ENCODE data around the gene PDE6B. TPM values are rescaled to one million over a fixed set of nuclear protein-coding genes. Genes with fewer than 3 reads are reported as not detected.

The PDE6B gene
- total RNA-seq, 1 donor from 2014 or later = 3.9 TPM

DNA sequence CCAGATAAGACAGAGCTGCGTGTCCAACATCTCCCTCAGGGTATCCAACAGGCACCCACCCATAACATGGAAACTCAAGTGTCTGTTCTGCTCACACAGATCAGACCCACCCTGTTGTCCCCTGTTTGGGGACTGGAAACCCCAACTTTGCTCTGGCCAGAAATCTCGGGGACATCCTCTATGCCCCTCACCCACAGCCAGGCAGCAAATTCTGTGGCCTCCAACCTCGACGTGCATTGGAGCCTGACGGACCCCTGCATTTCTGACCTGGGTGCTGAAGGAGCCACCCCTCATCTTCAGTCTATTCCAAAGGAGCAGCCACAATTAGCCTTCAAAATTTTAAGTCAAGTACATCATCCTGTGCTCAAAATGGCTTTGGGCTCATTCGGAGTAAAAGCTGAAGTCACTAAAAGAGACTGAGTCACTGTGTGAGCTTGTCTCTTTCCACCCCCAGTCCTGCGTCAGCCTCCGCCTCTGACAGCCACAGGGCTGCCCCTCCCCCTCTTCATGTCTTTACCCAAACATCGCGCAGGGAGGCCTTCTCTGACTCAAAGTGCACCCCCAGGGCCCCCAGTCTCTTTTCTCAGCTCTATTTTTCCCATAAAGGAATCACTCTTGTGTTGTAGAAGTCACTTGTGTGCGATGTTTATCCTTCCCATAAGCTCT lies 24.4 kb upstream of the PDE6B start:
- DNase-seq (ENCODE audit: low read depth, low spot score) = no peak

DNA sequence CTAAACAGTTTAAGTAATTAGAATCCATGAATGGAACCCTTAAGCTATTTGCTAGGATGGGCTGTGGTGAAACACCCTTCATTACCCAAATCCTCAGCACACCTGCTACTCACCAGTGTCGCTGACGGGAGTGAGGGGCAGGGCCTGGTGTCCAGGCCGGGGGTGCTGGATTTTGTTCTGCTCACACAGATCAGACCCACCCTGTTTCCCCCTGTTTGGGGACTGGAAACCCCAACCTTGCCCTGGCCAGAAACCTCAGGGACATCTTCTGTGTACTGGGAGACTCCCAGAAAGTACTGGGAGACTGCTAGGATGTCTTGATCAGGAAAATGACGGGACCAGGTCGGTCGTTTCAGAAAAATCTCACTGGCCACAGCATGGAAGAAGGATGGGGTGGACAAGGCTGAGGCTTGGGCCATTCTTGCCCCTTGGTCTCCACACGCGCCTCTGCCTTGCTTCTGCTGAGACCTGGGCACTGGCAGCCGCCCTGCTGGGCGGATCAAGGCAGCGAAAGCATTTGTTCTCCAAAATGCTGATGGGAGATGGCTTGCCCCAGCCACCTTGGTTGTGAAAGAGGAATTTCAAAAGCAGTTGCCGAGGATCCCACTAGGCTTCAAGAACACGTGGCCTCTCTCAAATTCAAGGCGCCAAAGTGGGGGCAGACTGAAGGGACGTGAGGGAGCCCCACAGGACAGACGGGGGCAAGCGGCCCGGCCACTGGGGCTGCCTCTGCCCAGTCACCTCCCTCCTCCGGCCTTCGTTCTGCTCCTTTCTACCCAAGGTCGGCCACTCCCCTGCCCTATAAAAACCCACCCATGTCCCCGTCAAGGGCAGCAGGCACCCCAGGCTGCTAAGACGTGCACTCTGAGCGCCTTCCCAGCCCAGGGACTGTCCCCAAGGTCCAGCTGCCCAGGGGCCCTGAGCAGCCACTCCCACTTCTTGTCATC lies 23.5 kb upstream of the PDE6B start:
- DNase-seq (ENCODE audit: low read depth, low spot score) = no peak

DNA sequence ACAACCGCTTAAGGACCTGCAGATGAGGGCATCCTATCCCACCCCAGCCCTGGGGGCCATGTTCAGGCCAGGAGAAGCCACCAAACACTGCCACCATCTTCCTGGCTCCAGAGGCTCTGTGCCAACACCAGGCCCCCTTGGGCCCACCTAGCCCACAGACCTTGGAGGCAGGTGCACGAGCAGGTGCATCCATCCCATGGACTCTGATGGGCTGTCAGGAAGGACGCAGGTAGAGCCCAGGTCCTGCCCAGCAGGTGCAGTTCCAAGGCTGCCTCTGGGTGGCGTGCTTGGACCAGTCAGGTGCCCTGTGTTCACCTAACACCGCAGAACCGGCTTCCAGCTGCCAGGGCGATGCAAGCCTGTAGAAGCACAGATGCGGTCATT lies 22.8 kb upstream of the PDE6B start:
- DNase-seq (ENCODE audit: low read depth, low spot score) = no peak

DNA sequence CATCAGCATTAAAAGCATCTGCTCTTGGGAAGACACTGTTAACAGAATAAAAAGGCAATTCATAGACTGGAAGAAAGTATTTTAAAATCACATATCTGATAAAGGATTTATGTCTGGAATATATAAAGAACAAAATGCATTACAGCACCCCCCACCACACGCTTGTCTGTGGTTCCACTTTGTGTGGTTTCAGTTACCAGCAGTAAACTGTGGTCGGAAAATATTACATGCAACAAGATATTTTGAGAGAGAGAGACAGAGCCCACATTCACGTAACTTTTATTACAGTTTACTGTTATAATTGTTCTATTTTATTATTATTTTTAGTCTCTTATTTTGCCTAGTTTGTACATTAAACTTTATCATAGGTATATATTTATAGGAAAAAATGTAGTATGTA lies 21.2 kb upstream of the PDE6B start:
- no peak for DNase-seq (ENCODE audit: low read depth, low spot score)

DNA sequence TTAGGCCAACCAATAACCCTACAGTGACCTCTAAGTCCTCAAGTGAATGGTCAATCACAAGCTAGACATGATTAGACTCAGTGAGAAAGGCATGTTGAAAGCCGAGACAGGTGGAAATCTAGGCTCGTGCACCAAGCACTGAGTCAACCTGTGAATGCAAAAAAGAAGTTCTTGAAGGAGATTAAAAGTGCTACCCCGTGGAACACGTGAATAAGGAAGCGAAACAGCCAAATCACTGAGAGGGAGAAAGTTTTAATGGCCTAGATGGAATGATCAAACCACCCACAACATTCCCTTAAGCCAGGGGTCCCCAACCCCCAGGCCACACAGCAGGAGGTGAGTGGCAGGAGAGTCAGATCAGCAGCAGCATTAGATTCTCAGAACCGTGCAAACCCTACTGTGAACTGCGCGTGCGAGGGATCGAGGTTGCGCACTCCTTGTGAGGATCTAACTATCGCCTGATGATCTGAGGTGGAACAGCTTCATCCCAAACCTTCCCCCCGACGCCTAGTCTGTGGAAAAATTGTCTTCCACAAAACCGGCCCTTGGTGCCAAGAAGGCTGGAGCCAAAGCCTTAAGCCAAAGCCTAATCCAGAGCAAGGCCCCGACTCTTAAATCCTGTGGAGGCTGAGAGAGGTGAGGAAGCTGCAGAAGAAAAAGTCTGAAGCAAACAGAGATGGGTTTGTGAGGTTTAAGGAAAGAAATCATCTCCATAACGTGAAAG lies 19.5 kb upstream of the PDE6B start:
- no peak for DNase-seq (ENCODE audit: low read depth, low spot score)

DNA sequence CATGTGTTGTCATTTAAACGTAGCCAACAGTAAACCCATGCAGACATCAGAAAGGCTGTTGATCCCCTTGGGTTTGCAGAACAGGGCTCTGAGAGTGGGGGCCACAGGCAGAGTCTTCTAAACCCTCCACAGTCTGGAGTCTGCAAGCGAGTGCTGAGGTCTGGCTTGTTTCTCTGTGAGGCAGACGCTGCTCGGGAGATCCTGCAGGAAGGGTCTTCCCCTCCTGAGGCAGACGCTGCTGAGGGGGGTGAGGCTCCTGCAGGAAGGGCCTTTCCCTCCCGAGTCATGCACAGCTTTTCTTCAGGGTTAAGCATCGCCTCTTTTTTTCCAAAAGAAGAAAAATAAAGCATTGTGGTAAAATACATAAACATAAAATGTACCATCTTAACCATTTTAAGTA lies 17.1 kb upstream of the PDE6B start:
- no peak for DNase-seq (ENCODE audit: low read depth, low spot score)

DNA sequence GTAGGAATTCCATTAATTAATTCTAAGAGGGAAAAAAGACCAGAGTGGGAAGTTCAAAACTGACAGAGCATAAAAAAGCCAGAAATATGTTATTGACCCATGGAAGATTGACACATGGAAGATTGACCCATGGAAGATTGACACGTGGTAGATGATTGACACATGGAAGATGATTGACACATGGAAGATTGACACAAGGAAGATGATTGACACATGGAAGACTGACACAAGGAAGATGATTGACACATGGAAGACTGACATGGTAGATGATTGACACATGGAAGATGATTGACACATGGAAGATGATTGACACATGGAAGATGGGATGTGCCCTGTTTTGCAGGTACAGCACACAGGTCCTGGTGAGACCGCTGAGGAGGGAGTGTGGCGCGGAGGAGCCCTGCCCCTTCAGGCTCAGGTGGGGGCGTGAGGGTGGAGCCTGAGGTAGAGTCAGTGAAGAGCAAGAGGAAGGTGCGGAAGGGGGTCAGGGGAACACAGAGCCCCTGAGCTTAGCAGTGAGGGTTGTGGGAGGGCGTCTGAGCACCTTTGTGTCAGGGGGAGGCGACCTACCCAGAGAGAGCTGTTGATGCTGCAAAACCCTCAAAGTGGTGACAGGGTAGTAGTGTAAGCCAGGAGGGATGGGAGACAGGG lies 15.8 kb upstream of the PDE6B start:
- no peak for DNase-seq (ENCODE audit: low read depth, low spot score)

DNA sequence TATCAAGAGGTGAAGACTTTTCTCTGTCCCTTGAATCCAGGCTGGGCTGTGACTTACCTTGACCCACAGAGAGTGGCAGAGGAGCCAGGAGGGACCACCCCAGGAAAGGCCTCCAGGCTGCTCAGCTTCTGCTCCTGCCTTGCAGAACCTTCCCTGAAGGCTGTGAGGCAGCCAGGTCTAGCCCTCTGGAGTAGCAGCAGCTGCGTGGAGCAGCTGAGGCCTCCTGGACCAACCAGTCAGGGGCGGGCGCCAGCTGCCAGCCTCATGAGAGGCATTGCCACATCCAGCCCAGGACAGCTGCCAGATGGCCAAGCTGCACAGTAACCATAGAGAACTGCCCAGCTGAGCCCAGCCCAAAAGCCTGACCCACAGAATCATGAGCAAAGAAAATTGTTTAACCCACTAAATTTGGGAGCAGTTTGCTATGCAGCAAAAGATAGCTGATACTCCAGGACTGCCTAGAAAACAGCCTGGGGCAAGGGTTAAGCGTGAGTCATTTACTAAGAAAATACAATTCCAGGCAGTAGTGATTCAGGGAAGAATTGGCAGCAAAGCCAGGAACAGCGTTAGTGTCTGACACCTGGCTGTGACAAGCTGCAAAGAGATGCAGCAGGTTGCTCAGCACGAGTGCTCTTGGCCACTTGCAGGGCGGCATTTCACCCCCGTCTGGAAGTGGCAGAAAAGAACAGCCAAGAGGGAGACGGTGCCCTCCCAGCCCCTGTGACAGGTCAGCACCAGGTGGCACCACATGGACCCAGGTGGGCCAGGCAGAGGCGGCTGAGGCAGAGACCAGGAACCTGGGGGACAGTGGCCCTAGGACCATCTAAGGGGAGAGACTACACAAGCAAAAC lies 14.7 kb upstream of the PDE6B start:
- no peak for DNase-seq (ENCODE audit: low read depth, low spot score)

DNA sequence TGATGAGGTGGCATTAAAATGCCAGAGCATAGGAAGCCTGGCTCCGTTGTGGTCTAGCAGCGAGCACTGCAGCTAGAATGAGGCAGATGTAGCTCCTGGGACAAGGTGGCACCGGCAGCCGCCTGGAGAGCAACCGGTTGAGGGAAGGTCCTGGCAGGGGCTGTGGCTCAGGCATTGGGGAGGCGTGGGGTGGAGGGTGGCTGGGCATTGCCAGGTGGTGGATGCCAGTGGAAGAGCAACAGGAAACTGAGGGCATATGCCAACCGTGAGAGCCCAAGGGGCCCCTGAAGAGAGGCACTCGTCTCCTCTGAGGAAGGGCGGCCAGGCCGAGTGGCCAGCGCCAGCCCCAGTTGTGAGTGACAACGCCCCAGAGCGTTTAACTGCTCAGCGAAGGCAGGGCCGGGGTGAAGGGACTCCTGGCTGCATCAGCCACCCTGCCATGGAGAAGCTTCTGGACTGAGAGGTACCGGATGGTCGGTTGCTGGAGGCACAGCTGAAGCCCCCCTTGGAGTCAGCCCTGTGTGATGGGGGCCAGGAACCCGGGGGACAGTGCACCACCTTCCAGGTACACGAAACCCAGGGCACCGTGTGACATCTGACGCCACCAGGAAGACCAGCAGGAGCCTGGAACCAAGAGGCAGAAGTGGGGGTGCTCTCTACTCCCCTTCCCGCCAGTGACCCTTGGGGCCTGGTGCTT lies 13.2 kb upstream of the PDE6B start:
- DNase-seq (ENCODE audit: low read depth, low spot score) = no peak

DNA sequence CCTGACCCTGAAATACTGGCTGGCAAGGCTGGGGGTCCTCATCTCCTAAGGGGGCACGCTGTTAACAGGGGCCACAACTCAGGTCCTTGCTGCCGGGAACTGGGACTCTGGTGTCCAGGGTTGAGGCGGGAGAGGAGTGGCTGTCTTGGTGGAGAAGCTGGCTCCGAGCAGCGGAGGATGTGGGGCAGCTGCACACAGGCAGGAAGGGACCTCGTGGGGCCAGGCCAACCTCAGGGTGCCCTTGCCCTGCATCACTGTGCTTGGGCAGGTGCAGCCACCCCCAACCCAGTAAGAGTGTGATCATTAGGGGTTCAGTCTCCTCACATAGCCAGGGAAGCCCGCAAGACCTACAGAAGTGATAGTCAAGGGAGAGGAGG lies 12.6 kb upstream of the PDE6B start:
- no peak for DNase-seq (ENCODE audit: low read depth, low spot score)

DNA sequence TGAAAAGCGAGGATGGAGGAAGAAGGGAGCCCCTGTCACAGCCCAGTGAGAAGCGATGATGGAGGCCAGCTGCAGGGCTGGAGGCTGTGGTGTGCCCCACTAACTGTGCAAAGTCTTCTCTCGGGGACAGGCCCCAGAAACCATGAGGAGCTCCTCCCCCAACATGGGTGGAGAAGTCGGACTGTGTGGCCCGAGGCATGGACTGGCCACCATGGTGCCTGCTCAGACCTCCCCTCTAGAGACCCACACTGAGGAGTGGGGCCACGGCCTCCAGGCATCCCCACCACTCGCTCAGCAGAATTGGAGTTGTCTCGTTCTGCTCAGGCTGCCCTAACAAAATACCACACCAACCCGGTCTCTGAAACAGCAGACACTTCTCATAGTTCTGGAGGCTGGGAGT lies 12.2 kb upstream of the PDE6B start:
- DNase-seq (ENCODE audit: low read depth, low spot score) = no peak

DNA sequence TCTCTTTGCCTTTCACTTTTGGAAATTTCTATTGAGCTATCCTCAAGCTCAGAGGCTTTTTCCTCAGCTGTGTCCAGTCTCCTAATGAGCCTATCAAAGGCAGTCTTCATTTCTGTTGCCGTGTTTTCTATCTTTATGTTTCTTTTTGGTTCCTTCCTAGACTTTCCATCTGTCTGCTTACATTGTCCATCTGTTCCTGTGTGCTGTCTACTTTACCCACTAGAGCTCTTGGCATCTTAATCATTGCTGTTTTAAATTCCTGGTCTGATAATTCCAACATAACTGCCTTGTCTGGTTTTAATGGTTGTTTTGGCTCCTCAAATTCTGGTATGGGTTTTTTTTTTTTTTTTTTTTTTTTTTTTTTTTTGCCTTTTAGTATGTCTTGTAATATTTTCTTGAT lies 9.3 kb upstream of the PDE6B start:
- no peak for DNase-seq (ENCODE audit: low read depth, low spot score)

DNA sequence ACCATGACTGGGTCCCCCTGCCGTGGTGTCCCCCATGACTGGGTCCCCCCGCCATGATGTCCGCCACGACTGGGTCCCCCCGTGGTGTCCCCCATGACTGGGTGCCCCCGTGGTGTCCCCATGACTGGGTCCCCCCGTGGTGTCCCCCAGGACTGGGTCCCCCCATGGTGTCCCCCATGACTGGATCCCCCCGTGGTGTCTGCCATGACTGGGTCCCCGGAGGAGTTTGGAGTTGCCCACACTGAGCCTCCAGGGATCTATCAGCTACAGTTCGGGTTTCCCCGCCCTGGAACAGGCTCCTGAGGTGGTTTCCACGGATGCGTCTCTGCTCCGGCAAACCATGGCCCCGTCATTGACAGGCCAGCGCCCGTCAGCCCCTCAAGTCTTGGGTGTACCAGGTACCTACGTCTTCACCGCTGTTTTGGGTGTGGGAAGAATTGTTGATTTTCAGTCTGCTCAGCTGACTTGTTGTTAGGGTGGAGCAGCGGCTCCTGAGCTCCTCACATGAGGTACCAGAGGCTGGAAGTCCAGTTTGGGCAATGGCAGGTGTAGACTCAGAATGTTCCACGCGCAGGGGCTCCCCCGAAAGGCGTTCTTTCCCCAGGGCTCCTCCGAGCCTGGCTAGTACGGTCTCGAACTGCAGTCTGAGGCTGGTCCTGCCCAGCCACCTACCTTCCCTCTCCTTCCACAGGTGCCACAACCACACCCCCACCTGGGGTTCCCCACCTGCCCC lies 8.3 kb upstream of the PDE6B start:
- no peak for DNase-seq (ENCODE audit: low read depth, low spot score)

DNA sequence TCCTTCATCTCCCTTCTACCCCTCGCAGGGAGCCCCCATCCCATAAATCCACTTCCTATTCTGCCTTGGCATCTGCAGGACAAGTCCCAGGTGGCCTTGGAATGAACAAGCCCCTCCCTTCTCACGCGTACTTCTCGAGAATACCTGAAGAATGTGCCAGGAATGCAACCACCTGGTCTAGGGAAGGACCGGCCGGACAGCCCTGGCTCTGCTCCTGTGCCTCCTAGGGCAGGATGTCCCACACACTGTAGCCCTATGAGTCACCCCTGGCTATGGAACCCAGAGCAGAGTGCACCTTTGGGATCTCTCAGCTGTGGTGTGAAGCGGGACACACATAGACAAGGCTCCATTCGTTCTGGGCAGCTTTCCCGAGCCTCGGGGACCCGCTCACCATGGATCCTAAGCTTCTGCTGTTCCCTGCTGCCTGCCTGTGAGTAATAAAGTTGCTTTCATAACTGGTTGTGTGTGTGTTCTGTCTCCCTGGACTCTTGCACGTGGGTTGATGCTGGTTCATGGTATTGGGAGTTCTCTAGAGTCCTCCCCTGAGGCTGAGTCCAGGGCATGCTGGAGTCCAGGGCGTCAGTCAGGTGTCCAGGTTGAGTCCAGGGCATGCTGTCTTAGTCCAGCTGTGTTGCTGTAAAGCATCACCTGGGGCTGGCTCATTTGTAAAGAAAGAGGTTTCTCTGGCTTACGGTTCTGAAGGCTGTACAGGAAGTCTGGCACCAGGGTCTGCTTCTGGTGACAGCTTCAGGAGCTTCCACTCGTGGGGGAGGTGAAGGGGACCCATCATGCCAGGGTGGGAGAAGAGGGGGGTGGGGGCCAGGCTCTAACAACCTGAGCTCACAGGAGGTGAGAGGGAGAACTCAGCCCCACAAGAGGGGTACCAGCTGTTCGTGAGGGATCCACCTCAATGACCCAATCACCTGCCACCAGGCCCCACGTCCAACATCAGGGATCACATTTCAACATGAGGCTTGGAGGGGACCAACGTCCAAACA lies 7.4 kb upstream of the PDE6B start:
- no peak for DNase-seq (ENCODE audit: low read depth, low spot score)

DNA sequence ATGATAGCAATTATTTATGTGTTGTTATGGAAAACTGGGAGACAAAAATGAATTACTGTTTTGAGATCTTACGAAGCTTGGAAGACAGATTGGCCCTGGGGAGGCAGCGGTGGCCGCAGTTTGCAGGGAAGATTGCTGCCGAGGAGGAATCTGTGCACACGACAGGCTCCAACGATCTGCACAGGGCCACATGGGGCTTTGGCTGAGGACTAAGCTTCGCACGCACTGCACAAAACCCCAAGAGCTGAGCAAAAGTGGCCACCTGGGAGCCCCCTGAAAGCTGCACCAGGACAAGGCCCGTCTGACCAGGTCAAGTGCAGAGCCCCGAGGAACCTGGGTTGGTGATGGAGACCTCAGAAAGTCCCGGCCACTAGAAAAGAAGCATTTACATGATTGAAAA lies 5.2 kb upstream of the PDE6B start:
- DNase-seq (ENCODE audit: low read depth, low spot score) = no peak

DNA sequence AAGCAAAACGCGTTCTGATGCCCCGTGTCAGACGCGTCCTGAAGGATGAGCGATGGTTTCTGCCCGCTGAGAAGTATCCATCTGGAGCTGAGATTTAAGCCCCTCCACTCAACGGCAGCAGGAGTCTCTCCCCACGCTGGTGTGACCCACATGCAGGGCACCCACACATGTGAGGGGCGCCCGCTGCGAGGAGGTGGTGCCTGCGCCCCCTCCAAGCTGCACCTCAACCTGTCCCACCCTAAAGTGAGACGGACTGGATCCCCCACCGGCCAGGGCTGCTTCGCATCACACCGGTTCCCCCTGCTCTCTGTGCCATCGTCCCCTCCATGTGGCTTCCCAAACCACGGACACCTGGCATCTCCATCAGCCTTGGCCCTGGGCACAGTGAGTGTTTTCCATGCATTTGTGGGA lies 4.5 kb upstream of the PDE6B start:
- DNase-seq (ENCODE audit: low read depth, low spot score) = no peak

DNA sequence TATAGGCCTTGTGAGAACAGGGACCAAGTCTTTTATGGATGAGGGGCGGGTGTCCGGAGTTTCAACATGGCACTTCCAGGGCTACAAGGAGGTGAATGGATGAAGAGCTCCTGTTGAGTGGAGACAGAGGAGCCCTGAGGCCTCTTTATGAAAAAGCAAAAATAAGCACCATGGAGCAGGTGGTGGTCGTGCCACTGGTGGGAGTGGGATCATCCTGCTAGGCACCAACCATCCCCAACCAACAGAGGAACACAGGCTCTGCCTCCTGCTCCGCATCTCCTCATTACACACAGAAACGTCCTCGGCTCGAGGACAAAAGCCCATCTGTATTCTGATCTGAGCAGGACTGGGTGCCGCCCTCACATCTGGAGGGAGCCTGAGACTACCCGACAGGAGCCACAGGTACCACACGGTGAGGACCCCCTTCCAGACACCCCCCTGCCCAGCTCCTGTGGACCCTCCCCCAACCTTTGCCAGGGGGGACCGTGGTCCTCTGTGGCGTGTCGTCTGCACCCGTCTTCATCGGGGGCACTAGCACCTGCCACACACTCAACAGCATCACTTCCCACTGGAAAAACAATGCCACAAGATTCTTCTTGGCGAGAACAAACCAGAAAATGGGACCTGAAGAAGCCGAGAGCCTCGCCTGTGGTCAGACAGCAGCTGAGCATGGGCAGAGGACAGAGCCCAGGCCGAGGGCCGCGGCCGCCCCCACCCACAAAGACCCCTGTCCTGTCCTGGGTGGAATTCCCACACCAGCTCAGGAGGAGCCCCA lies 3.9 kb upstream of the PDE6B start:
- no peak for DNase-seq (ENCODE audit: low read depth, low spot score)
